Peyer's patch (tissue), 4 donors: ENCODE measurements around the gene ST6GALNAC4.

Source experiments
- CTCF ChIP-seq, 6 experiments: fragments of 450-650 bp in 4 of 6; fragments of 200-600 bp in 2 of 6; sonication (generic) in 1 of 6; IDR thresholded peaks; one replicate each; pipeline ENCODE4 v1.5.1; 2017 to 2019; ENCODE audit warnings: antibody characterized with exemption in 6 of 6, mild to moderate bottlenecking in 3 of 6, moderate library complexity in 1 of 6
- POLR2A ChIP-seq, 2 donors: fragments of 450-650 bp; IDR thresholded peaks; one replicate each; pipeline ENCODE4 v1.5.1; 2017; ENCODE audit warnings: antibody characterized with exemption in 2 of 2, mild to moderate bottlenecking in 2 of 2, moderate library complexity in 2 of 2

DNA sequence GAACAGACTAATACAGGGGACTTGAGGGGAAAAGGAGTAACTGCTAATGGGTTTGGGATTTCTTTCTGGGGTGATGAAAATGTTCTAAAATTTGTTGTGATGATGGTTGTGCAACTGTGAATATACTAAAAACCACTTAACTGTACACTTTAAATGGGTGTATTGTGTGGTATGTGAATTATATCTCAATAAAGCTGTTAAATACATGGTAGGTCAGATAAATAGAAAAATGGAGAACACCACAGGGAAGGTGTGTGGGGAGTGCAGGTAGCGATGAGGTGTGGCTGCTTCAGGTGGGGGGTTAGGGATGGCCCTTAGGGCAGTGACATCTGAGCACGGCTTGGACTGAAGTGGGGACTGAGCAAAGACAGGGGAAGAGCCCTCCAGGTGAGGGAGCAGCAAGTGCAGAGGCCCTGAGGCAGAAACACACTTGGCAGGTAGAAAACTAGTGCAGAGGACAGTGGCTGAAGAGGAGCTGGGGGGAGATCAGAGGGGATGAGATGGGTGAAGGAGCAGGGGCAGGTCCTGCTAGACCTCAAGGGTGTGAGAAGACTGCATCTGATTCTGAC, 43.1 kb upstream of the ST6GALNAC4 start:
- TF ChIP-seq CTCF (IDR thresholded peaks at IDR 0.05) (no peak), POLR2A (IDR thresholded peaks at IDR 0.05) (no peak)
